Stomach (tissue), 9 donors: ENCODE data around the gene SP100. TPM values are rescaled to one million over a fixed set of nuclear protein-coding genes. Genes with fewer than 3 reads are reported as not detected.

ENCODE experiments used
- DNase-seq, 2 donors: peaks; one replicate each; pipeline versions ENCODE4 v3.0.0 to v3.0.0-alpha.2; 2013 to 2019
- H3K27ac ChIP-seq, 5 donors: fragments of 200-600 bp in 4 of 5; sonication (generic) in 4 of 5; one replicate each; pipeline ENCODE4 v1.5.1; 2013 to 2019; ENCODE audit warnings: mild to moderate bottlenecking in 1 of 5, moderate library complexity in 1 of 5
- H3K27me3 ChIP-seq, 3 donors: fragments of 200-600 bp; sonication (generic); one replicate each; pipeline ENCODE4 v1.5.1; 2017 to 2019; ENCODE audit warnings: mixed run types in 1 of 3
- H3K36me3 ChIP-seq, 4 donors: fragments of 200-600 bp; sonication (generic); 1 replicate in 3 of 4; 2 replicates in 1 of 4; pipeline ENCODE4 v1.5.1; 2016 to 2019
- H3K4me1 ChIP-seq, 4 donors: fragments of 200-600 bp; sonication (generic); one replicate each; pipeline ENCODE4 v1.5.1; 2016 to 2019
- H3K4me3 ChIP-seq, 4 donors: fragments of 200-600 bp; sonication (generic) in 3 of 4; one replicate each; pipeline ENCODE4 v1.5.1; 2016 to 2019; ENCODE audit warnings: mild to moderate bottlenecking in 1 of 4
- H3K9me3 ChIP-seq, 4 donors: fragments of 200-600 bp; sonication (generic); one replicate each; pipeline ENCODE4 v1.5.1; 2016 to 2019
- CTCF ChIP-seq, 7 experiments: fragments of 450-650 bp in 4 of 7; fragments of 200-600 bp in 3 of 7; sonication (generic) in 3 of 7; IDR thresholded peaks; one replicate each; pipeline ENCODE4 v1.5.1; 2016 to 2019; ENCODE audit warnings: antibody characterized with exemption in 7 of 7, control low read depth in 2 of 7, mild to moderate bottlenecking in 1 of 7
- EP300 ChIP-seq: sonication (generic); formaldehyde crosslinking; IDR thresholded peaks from one replicate; pipeline ENCODE4 v1.6.1; 2017; ENCODE audit warnings: antibody characterized with exemption
- POLR2A ChIP-seq, 4 donors: fragments of 450-650 bp; IDR thresholded peaks; one replicate each; pipeline ENCODE4 v1.6.1; 2016; ENCODE audit warnings: antibody characterized with exemption in 4 of 4, control low read depth in 2 of 4, mild to moderate bottlenecking in 1 of 4, moderate library complexity in 1 of 4
- POLR2AphosphoS5 ChIP-seq, 3 donors: sonication (generic); formaldehyde crosslinking; IDR thresholded peaks; one replicate each; pipeline ENCODE4 v1.6.1; 2016; ENCODE audit warnings: antibody characterized with exemption in 3 of 3
- WGBS, 5 donors: extraction: QIAGEN DNeasy Blood & Tissue Kit in 3 of 5; methylation state at CpG; one replicate each; pipeline versions ENCODE4 v1.1.5 to v1.1.7; 2013 to 2018; 5-methylcytosine and 5-hydroxymethylcytosine counted together
- intact Hi-C: fragments of 100-400 bp; cut with DNase I; formaldehyde crosslinking; loops from one replicate; pipeline ENCODE4 v1.15.1; 2023; ENCODE audit warnings: low total_unique reads
- polyA plus RNA-seq, 3 donors: library from polyadenylated mRNA; stranded (reverse); fragments of 200-250 nt; gene quantifications; one replicate each; pipeline ENCODE4 v1.2.3, GENCODE V29; 2013
- total RNA-seq, 5 donors: library from RNA; depleted of rRNA; stranded (reverse); fragments of >200 nt; gene quantifications; one replicate each; pipeline versions ENCODE4 v1.1.0 to v1.2.3, GENCODE V29; 2014 to 2016
- donor health status: healthy with polysubstance abuse.
- donor health status: Bipolar disorder and iron deficiency.
- donor health status: healthy.

The SP100 gene
- total and polyA plus RNA-seq, 8 donors = 11.0 to 168 (median 67.6) TPM

- Histone ChIP-seq H3K4me3 (no peak overlapping the region), H3K27me3 (no peaks in the 10 kb centered on the region), H3K27ac (no peak overlapping the region), H3K9me3 (peaks cover 0 to 24% (median 14%) of the 10 kb centered on the region in 4 donors), H3K4me1 (no peaks in the 10 kb centered on the region), H3K36me3 (peaks cover 3 to 62% (median 46%) of the 10 kb centered on the region in 4 donors)
- TF ChIP-seq POLR2A (IDR thresholded peaks at IDR 0.05) = no peak
- TF ChIP-seq EP300 = no peak
- no peak for TF ChIP-seq CTCF (IDR thresholded peaks at IDR 0.05)
- no peak for TF ChIP-seq POLR2AphosphoS5 (IDR thresholded peaks at IDR 0.05)
- intact Hi-C loops = no loop called here
- no peak for DNase-seq
- 81 to 93% (median 86%) methylated on average over 2 of the region's 2 CpGs for WGBS, 5 donors
These were observed 126.8 kb downstream of the SP100 start for GRCh38 chr2:230542751-230543150.

- TF ChIP-seq CTCF (IDR thresholded peaks at IDR 0.05) (no peak), POLR2A (IDR thresholded peaks at IDR 0.05) (no peak), POLR2AphosphoS5 (IDR thresholded peaks at IDR 0.05) (no peak), EP300 (no peak)
- H3K27ac ChIP-seq = no peak overlapping the region
- no peak overlapping the region for H3K4me3 ChIP-seq
- no peaks in the 10 kb centered on the region for H3K4me1 ChIP-seq
- no peaks in the 10 kb centered on the region for H3K27me3 ChIP-seq
- H3K9me3 ChIP-seq = peaks cover 2 to 11% (median 8%) of the 10 kb centered on the region in 4 donors
- 93 to 98% (median 96%) methylated on average over 2 of the region's 2 CpGs for WGBS, 5 donors
- no peak for DNase-seq
- intact Hi-C loops = no loop called here
- no peaks in the 10 kb centered on the region for H3K36me3 ChIP-seq
These were observed 136.2 kb downstream of the SP100 start for GRCh38 chr2:230552181-230552580.

GRCh38 chr2:230557065-230557464, 141.1 kb downstream of the SP100 start:
- TF ChIP-seq POLR2A (IDR thresholded peaks at IDR 0.05) (no peak), POLR2AphosphoS5 (IDR thresholded peaks at IDR 0.05) (no peak), CTCF (IDR thresholded peaks at IDR 0.05) (no peak), EP300 (no peak)
- no peak for DNase-seq
- Histone ChIP-seq H3K9me3 (peaks cover 2 to 11% (median 8%) of the 10 kb centered on the region in 4 donors), H3K27me3 (no peaks in the 10 kb centered on the region), H3K4me3 (no peak overlapping the region), H3K36me3 (no peaks in the 10 kb centered on the region), H3K4me1 (no peaks in the 10 kb centered on the region), H3K27ac (no peak overlapping the region)
- intact Hi-C loops = no loop called here
- WGBS, 5 donors = 0 to 52% (median 28%) methylated on average over 1 of the region's 1 CpG

GRCh38 chr2:230564805-230565779, 149.1 kb downstream of the SP100 start:
- intact Hi-C loops = no loop called here
- Histone ChIP-seq H3K27me3 (no peaks in the 10 kb centered on the region), H3K36me3 (no peaks in the 10 kb centered on the region), H3K27ac (no peak overlapping the region), H3K9me3 (no peaks in the 10 kb centered on the region), H3K4me3 (no peak overlapping the region), H3K4me1 (no peaks in the 10 kb centered on the region)
- peak in 1 of 2 donors; percentile 6 for DNase-seq
- TF ChIP-seq EP300 = no peak
- whole genome bisulfite sequencing, 5 donors = 27 to 51% (median 43%) methylated on average over 11 of the region's 11 CpGs

GRCh38 chr2:230569298-230569697, 153.3 kb downstream of the SP100 start:
- Histone ChIP-seq H3K9me3 (peaks cover 0 to 18% (median 10%) of the 10 kb centered on the region in 4 donors), H3K27me3 (no peaks in the 10 kb centered on the region), H3K36me3 (no peaks in the 10 kb centered on the region), H3K4me1 (no peaks in the 10 kb centered on the region), H3K4me3 (no peak overlapping the region), H3K27ac (no peak overlapping the region)
- intact Hi-C loops = no loop called here
- TF ChIP-seq CTCF (IDR thresholded peaks at IDR 0.05) (no peak), POLR2AphosphoS5 (IDR thresholded peaks at IDR 0.05) (no peak), POLR2A (IDR thresholded peaks at IDR 0.05) (no peak), EP300 (no peak)
- WGBS, 5 donors = 49 to 77% (median 64%) methylated on average over 2 of the region's 2 CpGs
- DNase-seq = no peak
